22Rv1 (cell line): ENCODE results near the gene CTNND2.

Experiments used
- H3K27ac ChIP-seq: fragments of 450-650 bp; 2 replicates; pipeline ENCODE4 v1.5.1; 2017
- ZFX ChIP-seq: fragments of 450-650 bp; IDR thresholded peaks from 2 replicates; pipeline ENCODE4 v1.6.1; 2017; ENCODE audit warnings: antibody characterized with exemption, borderline replicate concordance
- TF ChIP-seq, protein P1 (sequence below): fragments of 450-650 bp; IDR thresholded peaks from 2 replicates; pipeline ENCODE4 v1.5.1; 2017; ENCODE audit warnings: mild to moderate bottlenecking

CTNND2 gene

DNA sequence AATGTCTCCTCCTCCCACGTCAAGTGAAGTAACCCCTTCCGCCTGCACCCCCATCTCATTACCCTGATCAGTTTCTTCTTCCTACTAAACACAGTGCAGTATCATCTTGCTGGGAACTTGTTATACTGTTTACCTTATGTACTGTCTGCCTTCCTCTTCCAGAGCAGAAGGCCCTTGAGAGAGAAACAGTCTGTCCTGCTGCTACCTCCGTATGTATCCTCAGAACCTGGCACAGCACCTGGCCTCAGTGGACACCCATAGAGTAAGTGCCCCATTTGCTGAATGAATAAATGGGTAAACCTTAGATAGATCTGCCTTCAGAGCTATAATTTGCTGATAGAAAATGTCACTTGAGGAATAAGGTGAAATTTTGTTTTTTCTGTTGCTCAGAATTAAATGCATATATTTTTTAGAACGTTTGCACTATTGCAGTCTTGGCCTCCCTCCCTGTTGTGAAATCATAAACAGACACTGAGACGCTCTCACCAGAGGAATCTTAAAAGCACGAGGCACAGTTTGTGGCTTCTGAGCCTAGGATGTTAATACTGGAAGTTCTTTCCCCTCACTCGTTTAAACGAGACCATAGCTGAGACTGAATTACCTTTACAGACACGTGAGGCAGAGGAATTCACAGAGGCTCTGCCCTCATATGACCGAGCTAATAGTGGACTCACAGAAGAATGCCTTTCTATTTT is 920.1 kb downstream of the CTNND2 start:
- H3K27ac ChIP-seq = no peak overlapping the region
- TF ChIP-seq, protein P1, sequence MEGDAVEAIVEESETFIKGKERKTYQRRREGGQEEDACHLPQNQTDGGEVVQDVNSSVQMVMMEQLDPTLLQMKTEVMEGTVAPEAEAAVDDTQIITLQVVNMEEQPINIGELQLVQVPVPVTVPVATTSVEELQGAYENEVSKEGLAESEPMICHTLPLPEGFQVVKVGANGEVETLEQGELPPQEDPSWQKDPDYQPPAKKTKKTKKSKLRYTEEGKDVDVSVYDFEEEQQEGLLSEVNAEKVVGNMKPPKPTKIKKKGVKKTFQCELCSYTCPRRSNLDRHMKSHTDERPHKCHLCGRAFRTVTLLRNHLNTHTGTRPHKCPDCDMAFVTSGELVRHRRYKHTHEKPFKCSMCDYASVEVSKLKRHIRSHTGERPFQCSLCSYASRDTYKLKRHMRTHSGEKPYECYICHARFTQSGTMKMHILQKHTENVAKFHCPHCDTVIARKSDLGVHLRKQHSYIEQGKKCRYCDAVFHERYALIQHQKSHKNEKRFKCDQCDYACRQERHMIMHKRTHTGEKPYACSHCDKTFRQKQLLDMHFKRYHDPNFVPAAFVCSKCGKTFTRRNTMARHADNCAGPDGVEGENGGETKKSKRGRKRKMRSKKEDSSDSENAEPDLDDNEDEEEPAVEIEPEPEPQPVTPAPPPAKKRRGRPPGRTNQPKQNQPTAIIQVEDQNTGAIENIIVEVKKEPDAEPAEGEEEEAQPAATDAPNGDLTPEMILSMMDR = no peak
- no peak for TF ChIP-seq ZFX

DNA sequence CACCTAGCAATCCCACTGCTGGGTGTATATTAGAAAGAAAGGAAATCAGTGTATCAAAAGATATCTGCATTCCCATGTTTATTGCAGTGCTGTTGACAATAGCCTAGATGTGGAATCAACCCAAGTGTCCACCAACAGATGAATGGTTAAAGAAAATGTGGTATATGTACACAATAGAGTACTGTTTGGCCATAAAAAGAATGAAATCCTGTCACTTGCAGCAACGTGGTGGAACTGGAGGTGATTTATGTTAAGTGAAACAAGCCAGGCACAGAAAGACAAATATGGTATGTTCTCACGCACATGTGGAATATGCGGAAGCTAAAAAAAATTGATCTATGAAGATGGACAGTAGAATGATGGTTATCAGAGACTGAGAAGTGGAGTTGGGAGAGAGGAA is 921.6 kb downstream of the CTNND2 start:
- TF ChIP-seq, protein P1 = no peak
- no peak for TF ChIP-seq ZFX
- H3K27ac ChIP-seq = no peak overlapping the region

DNA sequence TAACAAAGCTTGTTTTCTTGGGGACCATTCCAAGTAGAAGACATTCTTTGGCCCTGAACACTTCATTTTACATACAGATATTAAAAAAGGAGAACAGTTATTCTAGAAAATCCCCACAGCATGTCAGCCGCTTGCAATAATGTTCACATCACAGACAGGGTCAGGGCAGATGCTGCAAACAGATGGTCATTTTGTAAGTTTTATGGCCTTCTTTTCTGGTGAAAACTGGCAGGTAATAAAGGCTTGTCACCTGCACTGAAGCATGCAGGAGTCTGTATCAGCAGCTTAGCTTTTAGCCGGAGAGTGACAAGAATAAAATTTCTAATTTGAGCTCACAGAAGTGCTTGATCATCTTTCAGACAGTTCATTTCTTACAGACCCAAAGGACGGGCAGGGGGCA is 922.3 kb downstream of the CTNND2 start:
- TF ChIP-seq, protein P1 = no peak
- no peak for TF ChIP-seq ZFX
- no peak overlapping the region for H3K27ac ChIP-seq

DNA sequence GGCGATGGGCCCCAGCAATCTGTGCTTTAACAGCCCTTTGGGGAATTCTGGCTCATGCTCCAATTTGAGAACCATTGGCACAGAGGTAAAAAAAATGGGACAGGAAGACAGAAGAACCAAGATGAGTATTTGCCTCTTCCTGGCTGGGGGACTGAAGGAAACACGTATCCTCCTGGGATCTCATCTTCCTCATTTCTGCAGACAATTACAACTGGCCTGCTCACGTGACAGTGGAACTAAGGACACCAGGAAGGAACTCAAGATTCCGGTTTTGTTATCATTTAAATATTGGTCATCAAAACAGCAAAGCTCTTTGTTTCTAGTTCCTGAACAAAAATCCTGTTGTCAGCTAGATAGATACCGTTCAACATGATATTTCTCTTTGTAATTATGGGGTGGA is 927.2 kb downstream of the CTNND2 start:
- no peak overlapping the region for H3K27ac ChIP-seq

DNA sequence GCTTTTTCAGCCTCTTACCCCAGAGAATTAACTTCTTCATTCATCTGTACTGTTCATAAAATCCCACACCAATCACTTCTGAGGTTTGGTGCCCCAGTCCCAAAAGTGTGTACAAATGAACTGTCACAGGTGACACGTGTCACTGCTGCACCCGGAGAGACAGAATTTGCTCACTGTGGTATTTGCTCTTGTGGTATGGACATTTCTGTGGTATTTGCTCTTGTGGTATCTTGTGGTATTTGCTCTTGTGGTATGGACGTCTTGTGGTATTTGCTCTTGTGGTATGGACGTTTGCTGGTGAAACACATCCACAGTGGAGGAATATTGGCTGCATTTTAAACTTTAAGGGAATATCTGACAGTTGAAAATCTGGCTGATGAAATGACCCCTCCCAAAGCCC is 928.3 kb downstream of the CTNND2 start:
- no peak for TF ChIP-seq ZFX
- TF ChIP-seq, protein P1 = no peak
- no peak overlapping the region for H3K27ac ChIP-seq

More for the DNA sequence above, 927.2 kb downstream of the CTNND2 start:
- TF ChIP-seq, protein P1 = no peak
- no peak for TF ChIP-seq ZFX

DNA sequence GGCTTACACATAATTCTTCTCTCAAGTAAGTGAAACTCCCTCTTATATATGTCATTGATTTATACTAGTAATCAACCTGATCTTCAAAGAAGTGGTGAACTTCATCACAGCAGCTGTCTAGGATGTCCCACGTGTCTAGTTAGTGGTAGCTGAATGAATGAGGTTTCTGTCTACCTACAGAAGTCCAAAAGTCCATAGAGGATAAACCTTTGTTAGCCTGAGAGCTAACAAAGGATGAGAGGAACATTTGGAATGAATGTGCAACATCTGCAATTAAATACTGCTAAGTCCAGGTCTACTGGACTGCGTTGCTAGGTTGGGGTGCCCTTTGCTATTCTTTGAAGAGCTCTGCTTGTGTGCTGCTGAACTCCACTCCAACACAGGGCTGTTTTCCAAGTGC is 929.4 kb downstream of the CTNND2 start:
- no peak overlapping the region for H3K27ac ChIP-seq
- TF ChIP-seq ZFX = no peak
- TF ChIP-seq, protein P1 = no peak

DNA sequence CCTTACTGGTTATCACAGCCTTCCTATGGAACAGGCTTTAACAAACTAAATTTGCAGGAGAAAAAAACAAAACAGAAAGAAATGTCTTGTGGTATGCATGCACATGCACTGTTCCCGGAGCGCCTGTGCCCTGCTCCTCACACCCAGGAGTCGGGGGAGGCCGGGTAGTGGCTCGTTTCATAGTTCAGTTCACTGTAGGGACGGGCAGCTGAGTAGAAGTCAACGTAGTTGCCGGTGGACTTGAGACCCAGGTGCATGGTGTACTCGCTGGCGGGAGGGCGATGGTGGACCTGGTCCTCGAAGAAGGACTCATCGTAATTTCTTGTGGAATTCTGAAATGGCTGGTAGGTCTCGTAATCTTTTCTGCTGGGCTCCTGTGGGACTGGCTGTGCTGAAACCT is 930.9 kb downstream of the CTNND2 start:
- H3K27ac ChIP-seq = no peak overlapping the region
- no peak for TF ChIP-seq ZFX
- TF ChIP-seq, protein P1 = no peak
